Cerebellar cortex (tissue), 1 donor: Measurements from ENCODE around the gene EPHA7.

Experiments
- DNase-seq: peaks from one replicate; pipeline ENCODE4 v3.0.0-alpha.2; 2015; ENCODE audit warnings: low spot score

EPHA7 gene

GRCh38 chr6:93248631-93249030, 170.7 kb downstream of the EPHA7 start:
- DNase-seq: no peak

GRCh38 chr6:93243231-93243778, 176.1 kb downstream of the EPHA7 start:
- DNase-seq: no peak

- DNase-seq: no peak
Measured at GRCh38 chr6:93242049-93242448, 177.3 kb downstream of the EPHA7 start.

GRCh38 chr6:93238632-93239031, 180.7 kb downstream of the EPHA7 start:
- no peak for DNase-seq

GRCh38 chr6:93235775-93236174, 183.6 kb downstream of the EPHA7 start:
- no peak for DNase-seq

- no peak for DNase-seq
Measured at GRCh38 chr6:93226822-93227221, 192.5 kb downstream of the EPHA7 start.

- no peak for DNase-seq
Measured at GRCh38 chr6:93222071-93222851, 197.1 kb downstream of the EPHA7 start.

GRCh38 chr6:93219447-93219846, 199.9 kb downstream of the EPHA7 start:
- DNase-seq: no peak

- no peak for DNase-seq
Measured at GRCh38 chr6:93218096-93218495, 201.3 kb downstream of the EPHA7 start.

GRCh38 chr6:93213028-93213427, 206.3 kb downstream of the EPHA7 start:
- no peak for DNase-seq

GRCh38 chr6:93210908-93211307, 208.5 kb downstream of the EPHA7 start:
- no peak for DNase-seq

GRCh38 chr6:93209358-93209757, 210.0 kb downstream of the EPHA7 start:
- no peak for DNase-seq

GRCh38 chr6:93196406-93196970, 222.9 kb downstream of the EPHA7 start:
- no peak for DNase-seq

- no peak for DNase-seq
Measured at GRCh38 chr6:93194480-93194879, 224.9 kb downstream of the EPHA7 start.

GRCh38 chr6:93193868-93194267, 225.5 kb downstream of the EPHA7 start:
- no peak for DNase-seq
